Stomach (tissue), 9 donors: Measurements from ENCODE around the gene CPED1. TPM values are rescaled to one million over a fixed set of nuclear protein-coding genes. Genes with fewer than 3 reads are reported as not detected.

ENCODE experiments used
- DNase-seq, 2 donors: peaks; one replicate each; pipeline versions ENCODE4 v3.0.0 to v3.0.0-alpha.2; 2013 to 2019
- H3K27ac ChIP-seq, 5 donors: fragments of 200-600 bp in 4 of 5; sonication (generic) in 4 of 5; one replicate each; pipeline ENCODE4 v1.5.1; 2013 to 2019; ENCODE audit warnings: mild to moderate bottlenecking in 1 of 5, moderate library complexity in 1 of 5
- H3K27me3 ChIP-seq, 3 donors: fragments of 200-600 bp; sonication (generic); one replicate each; pipeline ENCODE4 v1.5.1; 2017 to 2019; ENCODE audit warnings: mixed run types in 1 of 3
- H3K36me3 ChIP-seq, 4 donors: fragments of 200-600 bp; sonication (generic); 1 replicate in 3 of 4; 2 replicates in 1 of 4; pipeline ENCODE4 v1.5.1; 2016 to 2019
- H3K4me1 ChIP-seq, 4 donors: fragments of 200-600 bp; sonication (generic); one replicate each; pipeline ENCODE4 v1.5.1; 2016 to 2019
- H3K4me3 ChIP-seq, 4 donors: fragments of 200-600 bp; sonication (generic) in 3 of 4; one replicate each; pipeline ENCODE4 v1.5.1; 2016 to 2019; ENCODE audit warnings: mild to moderate bottlenecking in 1 of 4
- H3K9me3 ChIP-seq, 4 donors: fragments of 200-600 bp; sonication (generic); one replicate each; pipeline ENCODE4 v1.5.1; 2016 to 2019
- CTCF ChIP-seq, 7 experiments: fragments of 450-650 bp in 4 of 7; fragments of 200-600 bp in 3 of 7; sonication (generic) in 3 of 7; IDR thresholded peaks; one replicate each; pipeline ENCODE4 v1.5.1; 2016 to 2019; ENCODE audit warnings: antibody characterized with exemption in 7 of 7, control low read depth in 2 of 7, mild to moderate bottlenecking in 1 of 7
- EP300 ChIP-seq: sonication (generic); formaldehyde crosslinking; IDR thresholded peaks from one replicate; pipeline ENCODE4 v1.6.1; 2017; ENCODE audit warnings: antibody characterized with exemption
- POLR2A ChIP-seq, 4 donors: fragments of 450-650 bp; IDR thresholded peaks; one replicate each; pipeline ENCODE4 v1.6.1; 2016; ENCODE audit warnings: antibody characterized with exemption in 4 of 4, control low read depth in 2 of 4, mild to moderate bottlenecking in 1 of 4, moderate library complexity in 1 of 4
- POLR2AphosphoS5 ChIP-seq, 3 donors: sonication (generic); formaldehyde crosslinking; IDR thresholded peaks; one replicate each; pipeline ENCODE4 v1.6.1; 2016; ENCODE audit warnings: antibody characterized with exemption in 3 of 3
- WGBS, 5 donors: extraction: QIAGEN DNeasy Blood & Tissue Kit in 3 of 5; methylation state at CpG; one replicate each; pipeline versions ENCODE4 v1.1.5 to v1.1.7; 2013 to 2018; 5-methylcytosine and 5-hydroxymethylcytosine counted together
- intact Hi-C: fragments of 100-400 bp; cut with DNase I; formaldehyde crosslinking; loops from one replicate; pipeline ENCODE4 v1.15.1; 2023; ENCODE audit warnings: low total_unique reads
- polyA plus RNA-seq, 3 donors: library from polyadenylated mRNA; stranded (reverse); fragments of 200-250 nt; gene quantifications; one replicate each; pipeline ENCODE4 v1.2.3, GENCODE V29; 2013
- total RNA-seq, 5 donors: library from RNA; depleted of rRNA; stranded (reverse); fragments of >200 nt; gene quantifications; one replicate each; pipeline versions ENCODE4 v1.1.0 to v1.2.3, GENCODE V29; 2014 to 2016
- donor health status: healthy with polysubstance abuse.
- donor health status: Bipolar disorder and iron deficiency.
- donor health status: healthy.

Gene CPED1
- total and polyA plus RNA-seq, 8 donors: 3.0 to 58.7 (median 15.9) TPM

GRCh38 chr7:121271916-121272315, 283.4 kb downstream of the CPED1 start:
- no peak for TF ChIP-seq POLR2A (IDR thresholded peaks at IDR 0.05)
- intact Hi-C loops: no loop called here
- Histone ChIP-seq H3K27ac (no peak overlapping the region), H3K4me3 (no peak overlapping the region), H3K4me1 (no peaks in the 10 kb centered on the region), H3K27me3 (no peaks in the 10 kb centered on the region), H3K36me3 (peaks cover 0 to 27% (median 6%) of the 10 kb centered on the region in 4 donors), H3K9me3 (no peaks in the 10 kb centered on the region)
- DNase-seq: no peak
- 92 to 99% (median 93%) methylated on average over 2 of the region's 2 CpGs for WGBS, 5 donors

- no peak for DNase-seq
- H3K4me3 ChIP-seq: no peak overlapping the region
- TF ChIP-seq CTCF (IDR thresholded peaks at IDR 0.05) (no peak), EP300 (no peak), POLR2AphosphoS5 (IDR thresholded peaks at IDR 0.05) (no peak), POLR2A (IDR thresholded peaks at IDR 0.05) (no peak)
- intact Hi-C loops: no loop called here
- no peak overlapping the region for H3K27ac ChIP-seq
- H3K9me3 ChIP-seq: no peaks in the 10 kb centered on the region
- WGBS, 5 donors: 67 to 84% (median 81%) methylated on average over 1 of the region's 1 CpG
- H3K36me3 ChIP-seq: peaks cover 0 to 22% (median 5%) of the 10 kb centered on the region in 4 donors
- H3K27me3 ChIP-seq: no peaks in the 10 kb centered on the region
- H3K4me1 ChIP-seq: no peaks in the 10 kb centered on the region
Measured at GRCh38 chr7:121272676-121273075, 284.2 kb downstream of the CPED1 start.

- WGBS, 5 donors: 47 to 64% (median 58%) methylated on average over 2 of the region's 2 CpGs
Measured at GRCh38 chr7:121273467-121274167, 285.1 kb downstream of the CPED1 start.

GRCh38 chr7:121274467-121274866, 286.0 kb downstream of the CPED1 start:
- H3K27ac ChIP-seq: no peak overlapping the region
- intact Hi-C loops: no loop called here
- peaks cover 0 to 6% (median 0%) of the 10 kb centered on the region in 4 donors for H3K36me3 ChIP-seq
- no peak for TF ChIP-seq CTCF (IDR thresholded peaks at IDR 0.05)
- no peak for TF ChIP-seq POLR2A (IDR thresholded peaks at IDR 0.05)
- no peak for TF ChIP-seq EP300
- TF ChIP-seq POLR2AphosphoS5 (IDR thresholded peaks at IDR 0.05): no peak
- H3K9me3 ChIP-seq: no peaks in the 10 kb centered on the region
- 69 to 78% (median 76%) methylated on average over 2 of the region's 2 CpGs for WGBS, 5 donors
- no peaks in the 10 kb centered on the region for H3K27me3 ChIP-seq
- no peak overlapping the region for H3K4me3 ChIP-seq
- DNase-seq: no peak
- no peaks in the 10 kb centered on the region for H3K4me1 ChIP-seq

More at GRCh38 chr7:121273467-121274167, 285.1 kb downstream of the CPED1 start:
- no peak for TF ChIP-seq CTCF (IDR thresholded peaks at IDR 0.05)
- intact Hi-C loops: no loop called here
- Histone ChIP-seq H3K4me3 (no peak overlapping the region), H3K36me3 (peaks cover 0 to 12% (median under 1%) of the 10 kb centered on the region in 4 donors), H3K9me3 (no peaks in the 10 kb centered on the region), H3K27me3 (no peaks in the 10 kb centered on the region), H3K4me1 (no peaks in the 10 kb centered on the region), H3K27ac (no peak overlapping the region)
- DNase-seq: no peak

- no peak for DNase-seq
- H3K27ac ChIP-seq: no peak overlapping the region
- no peaks in the 10 kb centered on the region for H3K27me3 ChIP-seq
- WGBS, 5 donors: 31 to 56% (median 50%) methylated on average over 3 of the region's 3 CpGs
- intact Hi-C loops: no loop called here
- H3K36me3 ChIP-seq: no peaks in the 10 kb centered on the region
- no peak overlapping the region for H3K4me3 ChIP-seq
- H3K4me1 ChIP-seq: no peaks in the 10 kb centered on the region
- TF ChIP-seq POLR2A (IDR thresholded peaks at IDR 0.05) (no peak), CTCF (IDR thresholded peaks at IDR 0.05) (no peak), POLR2AphosphoS5 (IDR thresholded peaks at IDR 0.05) (no peak), EP300 (no peak)
- no peaks in the 10 kb centered on the region for H3K9me3 ChIP-seq
Measured at GRCh38 chr7:121275204-121275603, 286.7 kb downstream of the CPED1 start.
